ENCODE data around the gene NUP188. TPM values are rescaled to one million over a fixed set of nuclear protein-coding genes. Genes with fewer than 3 reads are reported as not detected.

The NUP188 gene
- 38.4 to 46.2 TPM (median 40.7 TPM) in 5 replicates for total RNA-seq (2022; extraction: Qiagen RNA extraction)

GRCh38 chr9:128947527-128948301 lies at the start of gene NUP188, which contains the start of gene DOLK:
TSS of gene NUP188 (plus strand) at chr9:128947699. CDS start at chr9:128947720, 21 bp downstream.
TSS of gene DOLK (minus strand) at chr9:128947603. CDS start at chr9:128947303, 300 bp downstream.

GRCh38 chr9:128920381-128921058 lies 27.0 kb upstream of the NUP188 start, which contains the start of gene PHYHD1:
TSS of gene PHYHD1 (plus strand) at chr9:128920982. CDS start at chr9:128922324, 1,342 bp downstream.

GRCh38 chr9:129028192-129028966 lies 80.9 kb downstream of the NUP188 start, which contains the start of gene SH3GLB2:
TSS of gene SH3GLB2 (minus strand) at chr9:129028331. CDS start at chr9:129028154, 177 bp downstream.

GRCh38 chr9:129036241-129036922 lies 88.9 kb downstream of the NUP188 start, which contains the start of gene MIGA2:
TSS of gene MIGA2 (plus strand) at chr9:129036626. CDS start at chr9:129040595, 3,969 bp downstream.

Other genes starting within 250 kb of the NUP188 start
- gene PKN3, start 245.2 kb upstream of the NUP188 start, total RNA-seq (2022; extraction: Qiagen RNA extraction), result 14.4 to 17.5 TPM (median 16.3 TPM) in 5 replicates
- 66.7 to 93.4 TPM (median 90.6 TPM) in 5 replicates for gene ZDHHC12, start 223.6 kb upstream of the NUP188 start, total RNA-seq (2022; extraction: Qiagen RNA extraction)
- gene ZER1, start 175.8 kb upstream of the NUP188 start, total RNA-seq (2022; extraction: Qiagen RNA extraction), result 14.0 to 15.9 TPM (median 15.1 TPM) in 5 replicates
- 20.7 to 24.8 TPM (median 21.3 TPM) in 5 replicates for gene TBC1D13, start 160.4 kb upstream of the NUP188 start, total RNA-seq (2022; extraction: Qiagen RNA extraction)
- gene ENDOG, start 129.2 kb upstream of the NUP188 start, total RNA-seq (2022; extraction: Qiagen RNA extraction), result 16.0 to 34.5 TPM (median 34.2 TPM) in 5 replicates
- 22.0 to 47.4 TPM (median 45.3 TPM) in 5 replicates for gene SPOUT1, start 117.9 kb upstream of the NUP188 start, total RNA-seq (2022; extraction: Qiagen RNA extraction)
- gene KYAT1, start 65.7 kb upstream of the NUP188 start, total RNA-seq (2022; extraction: Qiagen RNA extraction), result 10.0 to 13.9 TPM (median 13.5 TPM) in 5 replicates
- 114 to 133 TPM (median 130 TPM) in 5 replicates for gene LRRC8A, start 65.6 kb upstream of the NUP188 start, total RNA-seq (2022; extraction: Qiagen RNA extraction)
- gene PHYHD1, start 26.7 kb upstream of the NUP188 start, total RNA-seq (2022; extraction: Qiagen RNA extraction), result 0.22 to 0.27 TPM (median 0.24 TPM) in 4 of 5 replicates, not detected in the other
- gene DOLK, start 96 bp upstream of the NUP188 start, total RNA-seq (2022; extraction: Qiagen RNA extraction), result 38.2 to 39.9 TPM (median 39.7 TPM) in 5 replicates
- gene SH3GLB2, start 80.6 kb downstream of the NUP188 start, total RNA-seq (2022; extraction: Qiagen RNA extraction), result 38.6 to 51.7 TPM (median 47.6 TPM) in 5 replicates
- 12.9 to 17.6 TPM (median 15.6 TPM) in 5 replicates for gene MIGA2, start 88.9 kb downstream of the NUP188 start, total RNA-seq (2022; extraction: Qiagen RNA extraction)
- 18.1 to 20.7 TPM (median 19.7 TPM) in 5 replicates for gene DOLPP1, start 133.4 kb downstream of the NUP188 start, total RNA-seq (2022; extraction: Qiagen RNA extraction)
- 25.6 to 30.5 TPM (median 29.4 TPM) in 5 replicates for gene CRAT, start 163.1 kb downstream of the NUP188 start, total RNA-seq (2022; extraction: Qiagen RNA extraction)
- 120 to 138 TPM (median 130 TPM) in 5 replicates for gene PTPA, start 163.7 kb downstream of the NUP188 start, total RNA-seq (2022; extraction: Qiagen RNA extraction)
- 20.0 to 42.8 TPM (median 41.0 TPM) in 5 replicates for gene IER5L, start 230.6 kb downstream of the NUP188 start, total RNA-seq (2022; extraction: Qiagen RNA extraction)